HepG2 (cell line): ENCODE results near the gene KMT2E. TPM values are rescaled to one million over a fixed set of nuclear protein-coding genes. Genes with fewer than 3 reads are reported as not detected.

Source experiments
- ATAC-seq: fragments of 200-7000 bp; cut with Tn5 transposase; 3 replicates; pipeline ENCODE4 v1.9.1; 2020; ENCODE audit warnings: mild to moderate bottlenecking, moderate library complexity
- BruUV-seq: library from RNA; stranded (reverse); fragments of 400-500 nt; replicated peaks from 2 replicates; lab custom pipeline; 2021; lab: Mats Ljungman, UMichigan
- CTCF ChIA-PET: fragments of 300-600 bp; formaldehyde crosslinking; extraction: SDS; loops from one replicate; lab custom pipeline; 2021; ENCODE audit warnings: low total read pairs, inconsistent platforms, low intra/inter-chr PET ratio; lab: Yijun Ruan, JAX
- POLR2A ChIA-PET: fragments of 350-600 bp; sonication (Branson Sonifier 250); formaldehyde crosslinking; loops from one replicate; lab custom pipeline; 2020; ENCODE audit warnings: antibody characterized with exemption, inconsistent platforms; lab: Yijun Ruan, JAX
- DNase-seq: peaks from one replicate; pipeline ENCODE4 v3.0.0-alpha.2; 2015; ENCODE audit warnings: low spot score
- FAIRE-seq: peaks from 3 replicates; lab custom pipeline; 2011; peaks lifted over from hg19 to GRCh38; lab: Jason Lieb, UNC
- H2AFZ ChIP-seq: one replicate; pipeline ENCODE4 v1.6.1; 2011; ENCODE audit warnings: low read length, inconsistent platforms
- H3K27ac ChIP-seq: fragments of 300-600 bp; 3 replicates; pipeline ENCODE4 v1.8.0; 2011; ENCODE audit warnings: mixed run types, mild to moderate bottlenecking, mixed read lengths, low read length, inconsistent platforms; ENCODE audit not compliant: insufficient read depth; ENCODE audit errors: extremely low read length
- H3K27me3 ChIP-seq, 2 experiments: fragments of 200-600 bp in 1 of 2; 2 replicates in 1 of 2; 3 replicates in 1 of 2; pipeline versions ENCODE4 v1.6.0 to v1.8.0; 2011; ENCODE audit warnings: low read length in 2 of 2, mild to moderate bottlenecking in 2 of 2, moderate library complexity in 2 of 2, inconsistent platforms in 1 of 2; ENCODE audit not compliant: insufficient read depth in 2 of 2, control insufficient read depth in 1 of 2
- H3K36me3 ChIP-seq, 2 experiments: fragments of 200-600 bp in 1 of 2; replicated peaks in 1 of 2; 2 replicates in 1 of 2; 3 replicates in 1 of 2; pipeline versions ENCODE4 v1.5.1 to v1.8.0; 2011; ENCODE audit warnings: low read length in 2 of 2, inconsistent platforms in 1 of 2; ENCODE audit not compliant: insufficient read depth in 2 of 2, control insufficient read depth in 1 of 2
- H3K4me1 ChIP-seq: 2 replicates; pipeline ENCODE4 v1.5.1; 2012; ENCODE audit warnings: low read length, inconsistent platforms; ENCODE audit not compliant: insufficient read depth
- H3K4me2 ChIP-seq: 2 replicates; pipeline ENCODE4 v1.6.0; 2011; ENCODE audit warnings: low read depth, low read length, inconsistent platforms
- H3K4me3 ChIP-seq, 3 experiments: fragments of 200-600 bp in 1 of 3; sonication (generic), shearing (Covaris generic) in 1 of 3; replicated peaks in 1 of 3; 2 replicates each; pipeline ENCODE4 v1.5.1; 2011 to 2016; ENCODE audit warnings: low read length in 3 of 3, inconsistent platforms in 2 of 3, low read depth in 2 of 3, mild to moderate bottlenecking in 2 of 3, control low read depth in 1 of 3, mixed read lengths in 1 of 3; ENCODE audit not compliant: insufficient read depth in 1 of 3
- H3K79me2 ChIP-seq: one replicate; pipeline ENCODE4 v1.6.1; 2011; ENCODE audit warnings: low read length, inconsistent platforms; ENCODE audit not compliant: insufficient read depth
- H3K9ac ChIP-seq: 2 replicates; pipeline ENCODE4 v1.6.0; 2011; ENCODE audit warnings: mild to moderate bottlenecking, low read depth, low read length, inconsistent platforms; ENCODE audit not compliant: insufficient read depth
- H3K9me3 ChIP-seq: 2 replicates; pipeline ENCODE4 v1.5.1; 2012; ENCODE audit warnings: mild to moderate bottlenecking, low read length
- H4K20me1 ChIP-seq: 2 replicates; pipeline ENCODE4 v1.6.0; 2011; ENCODE audit warnings: inconsistent platforms, mild to moderate bottlenecking, low read length, moderate library complexity; ENCODE audit not compliant: insufficient read depth
- ATRX ChIP-seq: sonication (generic); formaldehyde crosslinking; IDR thresholded peaks from 2 replicates; pipeline ENCODE4 v1.4.0; 2020; ENCODE audit warnings: missing genetic modification reagents, borderline replicate concordance
- ETV6 ChIP-seq: sonication (generic); formaldehyde crosslinking; conservative IDR thresholded peaks from 2 replicates; pipeline ENCODE4 v1.4.0; 2020; ENCODE audit warnings: missing genetic modification reagents
- MBNL3 ChIP-seq: fragments of 250-450 bp; sonication (Bioruptor Pico); conservative IDR thresholded peaks from 2 replicates; pipeline ENCODE4 v1.8.0; 2022; ENCODE audit warnings: mild to moderate bottlenecking, inconsistent platforms
- TMF1 ChIP-seq: sonication (generic); formaldehyde crosslinking; IDR thresholded peaks from 2 replicates; pipeline ENCODE4 v1.8.1; 2022; ENCODE audit warnings: low read depth, missing genetic modification reagents
- ZMYM3 ChIP-seq: sonication (generic); formaldehyde crosslinking; IDR thresholded peaks from 2 replicates; pipeline ENCODE4 v1.5.1; 2020; ENCODE audit warnings: mild to moderate bottlenecking, missing genetic modification reagents
- ZNF749 ChIP-seq: sonication (generic); formaldehyde crosslinking; IDR thresholded peaks from 2 replicates; pipeline ENCODE4 v1.8.0; 2022; ENCODE audit warnings: mild to moderate bottlenecking, missing genetic modification reagents, moderate library complexity, borderline replicate concordance
- ZNF761 ChIP-seq: sonication (generic); formaldehyde crosslinking; conservative IDR thresholded peaks from 2 replicates; pipeline ENCODE4 v1.4.0; 2020; ENCODE audit warnings: mild to moderate bottlenecking, missing genetic modification reagents
- WGBS: methylation state at CpG from one replicate; pipeline ENCODE4 v1.1.6; 2017; ENCODE audit warnings: low lambda C conversion rate; 5-methylcytosine and 5-hydroxymethylcytosine counted together
- in situ Hi-C: cut with HindIII; loops from 2 replicates; pipeline ENCODE4 v1.10.0; 2017; ENCODE audit warnings: low pct_unique_long_range_greater_than_20kb; ENCODE audit not compliant: extremely low pct_ligation_motif_present
- intact Hi-C: fragments of 100-400 bp; cut with micrococcal nuclease; formaldehyde crosslinking; loops from one replicate; pipeline ENCODE4 v1.10.0; 2022; ENCODE audit not compliant: unreplicated experiment
- polyA plus RNA-seq, 8 experiments: library from polyadenylated mRNA; depleted of rRNA in 3 of 8; stranded (reverse) in 7 of 8; unstranded in 1 of 8; fragments of >200 nt; fragmentation: Illumina TruSeq in 4 of 8; extraction: Trizol in 4 of 8; gene quantifications; 2 replicates each; pipeline versions ENCODE4 v1.2.1 to v1.2.3, GENCODE V29; 2011 to 2016; ENCODE audit warnings: low read depth in 4 of 8, missing spikeins in 1 of 8, mixed read lengths in 1 of 8; ENCODE audit not compliant: insufficient read depth in 1 of 8
- total RNA-seq, 5 experiments: library from RNA; depleted of rRNA; stranded (reverse); fragments of >200 nt; fragmentation: Illumina TruSeq; extraction: Trizol; gene quantifications; 2 replicates each; pipeline ENCODE4 v1.2.3, GENCODE V29; 2016; ENCODE audit warnings: low read depth in 1 of 5
- TF ChIP-seq, protein P1 (sequence below): IDR thresholded peaks from 2 replicates; pipeline ENCODE4 v1.6.1; 2016; ENCODE audit warnings: missing genetic modification reagents, missing compliant biosample characterization
- TF ChIP-seq, protein P2 (sequence below): IDR thresholded peaks from 2 replicates; pipeline ENCODE4 v1.6.1; 2016; ENCODE audit warnings: low read depth, missing genetic modification reagents, missing compliant biosample characterization

Gene KMT2E
- total and polyA plus RNA-seq, 2 of the 13 experiments (the other 11 are each of a cell fraction or from before 2014, with no cell fraction given), result 6.3 to 24.4 TPM

DNA sequence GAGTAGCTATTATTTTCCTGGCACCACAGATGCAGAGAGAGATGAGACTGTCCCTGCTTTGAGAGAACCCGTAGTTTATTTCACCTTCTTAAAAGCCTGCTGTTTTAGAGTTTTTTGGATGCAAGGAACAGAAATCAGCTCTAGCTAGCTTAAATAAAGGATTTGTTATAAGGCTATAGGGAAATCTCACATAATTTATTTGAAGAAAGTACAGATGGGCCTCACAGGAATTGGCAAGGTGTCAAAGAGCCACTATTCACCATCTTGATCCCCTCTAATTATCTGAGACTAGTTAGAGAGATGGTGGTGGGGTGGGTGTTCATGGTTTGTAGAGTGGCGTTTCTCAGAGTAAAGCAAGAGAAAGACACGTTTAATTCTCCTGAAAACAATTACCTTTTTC, 7.3 kb downstream of the KMT2E start:
- ATAC-seq (no peak), DNase-seq (no peak), FAIRE-seq (no peak)
- intact Hi-C loops, result loop anchor here (2.0 kb wide), 1 partner anchor 17 kb away; no protein-coding TSS in a partner anchor
- Histone ChIP-seq H3K36me3 (no peaks in the 10 kb centered on the region; a peak in 1 of 5 replicates), H3K9ac (no peak overlapping the region), H3K27ac (no peak overlapping the region), H2AFZ (no peak overlapping the region)
- in situ Hi-C loops, result no loop called here
- CTCF ChIA-PET, result no interaction called here
- TF ChIP-seq MBNL3 (CRISPR knock-in tag), result no peak
- no peak for TF ChIP-seq ZNF761 (CRISPR knock-in tag)
- TF ChIP-seq ZMYM3 (CRISPR knock-in tag), result no peak
- TF ChIP-seq, protein P1, sequence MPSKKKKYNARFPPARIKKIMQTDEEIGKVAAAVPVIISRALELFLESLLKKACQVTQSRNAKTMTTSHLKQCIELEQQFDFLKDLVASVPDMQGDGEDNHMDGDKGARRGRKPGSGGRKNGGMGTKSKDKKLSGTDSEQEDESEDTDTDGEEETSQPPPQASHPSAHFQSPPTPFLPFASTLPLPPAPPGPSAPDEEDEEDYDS (CRISPR knock-in tag), result no peak
- no peak for TF ChIP-seq ETV6 (CRISPR knock-in tag)
- no peak for TF ChIP-seq ATRX (CRISPR knock-in tag)
- TF ChIP-seq, protein P2, sequence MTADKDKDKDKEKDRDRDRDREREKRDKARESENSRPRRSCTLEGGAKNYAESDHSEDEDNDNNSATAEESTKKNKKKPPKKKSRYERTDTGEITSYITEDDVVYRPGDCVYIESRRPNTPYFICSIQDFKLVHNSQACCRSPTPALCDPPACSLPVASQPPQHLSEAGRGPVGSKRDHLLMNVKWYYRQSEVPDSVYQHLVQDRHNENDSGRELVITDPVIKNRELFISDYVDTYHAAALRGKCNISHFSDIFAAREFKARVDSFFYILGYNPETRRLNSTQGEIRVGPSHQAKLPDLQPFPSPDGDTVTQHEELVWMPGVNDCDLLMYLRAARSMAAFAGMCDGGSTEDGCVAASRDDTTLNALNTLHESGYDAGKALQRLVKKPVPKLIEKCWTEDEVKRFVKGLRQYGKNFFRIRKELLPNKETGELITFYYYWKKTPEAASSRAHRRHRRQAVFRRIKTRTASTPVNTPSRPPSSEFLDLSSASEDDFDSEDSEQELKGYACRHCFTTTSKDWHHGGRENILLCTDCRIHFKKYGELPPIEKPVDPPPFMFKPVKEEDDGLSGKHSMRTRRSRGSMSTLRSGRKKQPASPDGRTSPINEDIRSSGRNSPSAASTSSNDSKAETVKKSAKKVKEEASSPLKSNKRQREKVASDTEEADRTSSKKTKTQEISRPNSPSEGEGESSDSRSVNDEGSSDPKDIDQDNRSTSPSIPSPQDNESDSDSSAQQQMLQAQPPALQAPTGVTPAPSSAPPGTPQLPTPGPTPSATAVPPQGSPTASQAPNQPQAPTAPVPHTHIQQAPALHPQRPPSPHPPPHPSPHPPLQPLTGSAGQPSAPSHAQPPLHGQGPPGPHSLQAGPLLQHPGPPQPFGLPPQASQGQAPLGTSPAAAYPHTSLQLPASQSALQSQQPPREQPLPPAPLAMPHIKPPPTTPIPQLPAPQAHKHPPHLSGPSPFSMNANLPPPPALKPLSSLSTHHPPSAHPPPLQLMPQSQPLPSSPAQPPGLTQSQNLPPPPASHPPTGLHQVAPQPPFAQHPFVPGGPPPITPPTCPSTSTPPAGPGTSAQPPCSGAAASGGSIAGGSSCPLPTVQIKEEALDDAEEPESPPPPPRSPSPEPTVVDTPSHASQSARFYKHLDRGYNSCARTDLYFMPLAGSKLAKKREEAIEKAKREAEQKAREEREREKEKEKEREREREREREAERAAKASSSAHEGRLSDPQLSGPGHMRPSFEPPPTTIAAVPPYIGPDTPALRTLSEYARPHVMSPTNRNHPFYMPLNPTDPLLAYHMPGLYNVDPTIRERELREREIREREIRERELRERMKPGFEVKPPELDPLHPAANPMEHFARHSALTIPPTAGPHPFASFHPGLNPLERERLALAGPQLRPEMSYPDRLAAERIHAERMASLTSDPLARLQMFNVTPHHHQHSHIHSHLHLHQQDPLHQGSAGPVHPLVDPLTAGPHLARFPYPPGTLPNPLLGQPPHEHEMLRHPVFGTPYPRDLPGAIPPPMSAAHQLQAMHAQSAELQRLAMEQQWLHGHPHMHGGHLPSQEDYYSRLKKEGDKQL (CRISPR knock-in tag), result no peak
- no peak for TF ChIP-seq TMF1 (CRISPR knock-in tag)
- no peak for TF ChIP-seq ZNF749 (CRISPR knock-in tag)
- TF ChIP-seq, all 625 proteins: peak for 0
- H3K27me3 ChIP-seq, result no peaks in the 10 kb centered on the region
- H3K9me3 ChIP-seq, result no peaks in the 10 kb centered on the region
- no peak overlapping the region for H3K4me3 ChIP-seq
- POLR2A ChIA-PET, result no interaction called here
- peaks cover 93% of the 10 kb centered on the region for H4K20me1 ChIP-seq
- BruUV-seq, result no TSS peak
- no peak overlapping the region for H3K4me2 ChIP-seq
- H3K79me2 ChIP-seq, result peaks cover 99% of the 10 kb centered on the region
- H3K4me1 ChIP-seq, result peaks cover 61% of the 10 kb centered on the region
- WGBS, result 94% methylated on average over 3 of the region's 3 CpGs
